ENCODE results near the gene PDE4D. TPM values are rescaled to one million over a fixed set of nuclear protein-coding genes. Genes with fewer than 3 reads are reported as not detected.

Gene PDE4D
- total RNA-seq, 1 donor from 2014 or later = 26.9 TPM

DNA sequence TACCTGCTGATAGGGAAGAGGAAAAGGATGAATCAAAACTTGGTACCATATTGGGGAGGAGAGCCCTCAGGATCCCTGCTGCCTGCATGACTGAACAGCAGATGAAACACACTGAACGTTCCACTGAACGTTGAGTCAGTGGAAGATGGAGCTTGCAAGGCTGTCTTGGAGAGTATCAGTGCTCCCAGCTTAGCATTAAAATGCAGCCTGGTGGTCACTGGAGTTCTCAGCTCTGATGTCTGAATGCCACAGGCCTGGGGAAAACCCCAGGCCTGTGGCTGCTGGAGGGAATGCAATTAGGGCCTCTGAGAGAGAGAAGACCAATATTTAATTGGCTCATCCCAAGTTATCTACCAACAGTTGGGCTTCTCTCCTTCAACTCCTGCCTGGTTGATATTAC is 54.5 kb downstream of the PDE4D start:
- no peak for DNase-seq (ENCODE audit: low read depth)

DNA sequence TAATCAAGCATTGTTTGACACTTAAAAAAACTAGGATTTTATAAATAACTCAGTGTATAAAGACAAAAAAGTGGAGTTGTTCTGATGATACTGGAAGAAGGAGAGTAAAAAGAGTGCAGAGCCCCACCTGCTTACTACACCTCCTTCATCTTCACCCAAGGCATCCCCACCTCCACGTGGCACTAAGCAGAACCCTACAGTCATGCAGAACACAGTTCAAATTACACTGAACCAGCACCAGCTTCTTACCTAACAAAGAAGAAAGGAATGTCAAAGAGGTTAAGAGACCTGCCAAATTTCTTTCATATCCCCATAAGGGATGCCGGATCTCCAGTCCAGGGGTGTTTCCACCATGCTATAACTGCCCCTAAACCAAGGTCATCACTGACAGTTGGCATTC is 55.5 kb downstream of the PDE4D start:
- DNase-seq (ENCODE audit: low read depth) = no peak

DNA sequence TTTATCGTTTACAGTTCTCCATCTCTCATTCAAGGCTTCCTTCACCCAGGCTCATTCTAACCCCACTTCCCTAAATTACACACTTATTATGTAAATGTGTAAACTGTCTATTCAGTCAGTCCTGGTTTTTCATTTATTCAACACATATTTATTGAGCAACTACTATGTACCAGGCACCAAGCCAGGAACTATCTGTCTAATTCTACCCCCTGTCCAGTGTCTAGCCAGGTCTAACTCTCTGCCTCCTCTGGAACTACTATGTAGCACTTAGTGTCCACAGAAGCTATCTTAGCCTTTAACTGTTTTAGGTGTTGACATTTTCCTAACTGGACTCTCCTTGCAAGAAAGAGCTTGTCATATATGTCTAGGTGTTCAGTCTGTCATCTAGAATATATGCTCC is 56.5 kb downstream of the PDE4D start:
- no peak for DNase-seq (ENCODE audit: low read depth)

DNA sequence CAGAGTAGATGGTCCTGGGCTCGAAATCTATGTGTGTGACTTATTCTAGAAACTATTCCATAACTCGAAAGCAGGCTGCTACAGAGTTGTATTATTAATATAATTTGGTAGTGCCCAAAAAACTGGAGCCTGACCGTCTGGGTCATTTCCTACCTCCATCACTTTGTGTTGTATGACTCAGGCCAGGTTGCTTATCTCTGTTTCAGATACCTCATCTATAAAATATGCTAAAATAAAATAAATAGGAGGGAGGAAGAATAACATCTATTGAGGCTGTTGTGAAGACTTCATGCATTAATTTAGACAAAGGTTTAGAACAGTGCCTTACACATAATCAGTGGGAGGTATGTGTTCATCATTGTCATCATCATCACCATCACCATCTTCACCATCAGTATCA is 57.7 kb downstream of the PDE4D start:
- DNase-seq (ENCODE audit: low read depth) = no peak

DNA sequence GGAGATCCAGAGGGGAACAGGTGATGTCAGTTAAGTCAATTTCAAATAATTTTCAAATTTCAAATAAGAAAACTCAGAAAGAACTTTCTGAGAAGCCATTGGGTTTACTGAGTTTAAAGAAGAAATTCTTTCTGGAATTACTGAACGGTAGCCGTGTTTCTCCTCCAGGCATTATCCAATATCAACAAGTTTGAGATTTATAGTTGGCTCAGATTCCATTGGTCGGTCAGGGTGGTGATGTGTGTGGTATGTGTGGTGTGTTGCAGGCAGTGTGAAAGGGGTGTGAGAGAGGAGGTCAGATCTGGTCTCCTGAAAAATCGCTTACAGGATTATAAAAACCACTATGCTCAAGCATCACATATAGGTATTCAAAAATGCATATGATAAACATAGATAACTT is 60.1 kb downstream of the PDE4D start:
- peak; percentile 37 for DNase-seq (ENCODE audit: low read depth)

DNA sequence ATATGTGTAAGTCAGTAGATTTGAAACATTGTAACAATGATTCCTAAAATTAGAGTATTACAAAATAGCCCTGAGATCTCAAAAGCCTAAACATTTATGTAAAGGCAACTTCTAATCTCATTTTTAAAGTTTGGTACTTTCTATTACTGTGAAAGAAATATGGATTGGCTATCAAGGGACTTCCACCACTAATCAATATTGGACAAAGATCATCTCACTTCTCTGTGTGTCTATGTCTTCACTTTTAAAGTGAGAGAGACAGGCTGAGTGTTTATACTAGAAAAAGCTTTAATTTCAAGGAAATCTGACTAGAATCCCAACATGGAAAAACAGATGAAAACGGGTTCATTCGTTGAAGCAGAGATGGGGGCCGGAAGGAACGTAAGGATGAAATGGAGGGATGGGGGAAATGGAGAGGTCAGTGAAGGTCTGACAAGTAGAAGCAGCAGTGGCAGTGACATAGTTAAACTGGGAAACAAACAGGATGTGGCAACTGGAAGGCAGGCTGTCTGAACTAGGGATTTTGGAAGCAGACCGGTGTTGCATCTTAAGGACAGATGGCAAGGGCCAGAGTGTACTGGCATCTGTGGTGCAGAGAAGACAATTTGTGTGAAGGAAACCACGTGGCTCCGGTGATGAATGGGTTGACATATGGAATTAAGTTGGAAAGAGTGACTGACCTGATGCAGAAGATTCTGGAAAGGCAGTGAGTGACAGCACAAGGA is 60.8 kb downstream of the PDE4D start:
- no peak for DNase-seq (ENCODE audit: low read depth)

DNA sequence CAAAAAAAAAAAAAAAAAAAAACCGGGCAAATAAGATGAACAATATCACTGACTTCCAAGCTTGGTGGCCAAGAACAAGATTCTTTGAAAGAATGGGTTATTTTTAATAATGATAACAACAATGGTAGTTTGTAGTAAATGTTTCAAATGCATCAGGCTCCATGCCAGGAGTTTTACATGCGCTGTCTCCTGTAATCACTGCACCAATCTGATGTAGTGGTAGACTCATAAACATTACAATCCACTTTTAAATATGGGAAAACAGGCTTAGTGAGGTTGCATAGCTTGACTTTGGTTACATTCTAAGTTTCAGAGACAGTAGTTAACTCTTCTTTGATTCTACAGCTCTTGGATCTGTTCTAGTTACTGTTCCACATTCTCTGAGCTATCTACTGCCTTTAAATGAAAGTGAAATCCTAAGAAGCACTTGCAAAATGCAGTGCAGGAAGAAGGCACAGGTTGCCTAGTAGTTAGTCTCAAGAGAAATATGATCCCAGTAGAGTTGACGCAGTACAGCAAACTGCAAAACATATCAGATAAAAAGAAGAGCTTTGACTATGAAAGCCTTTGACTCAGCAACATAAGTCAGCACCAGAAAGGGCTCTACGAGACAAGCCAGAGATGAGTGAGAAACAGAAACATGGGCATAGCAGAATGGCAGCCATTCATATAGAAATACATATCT is 62.1 kb downstream of the PDE4D start:
- no peak for DNase-seq (ENCODE audit: low read depth)

DNA sequence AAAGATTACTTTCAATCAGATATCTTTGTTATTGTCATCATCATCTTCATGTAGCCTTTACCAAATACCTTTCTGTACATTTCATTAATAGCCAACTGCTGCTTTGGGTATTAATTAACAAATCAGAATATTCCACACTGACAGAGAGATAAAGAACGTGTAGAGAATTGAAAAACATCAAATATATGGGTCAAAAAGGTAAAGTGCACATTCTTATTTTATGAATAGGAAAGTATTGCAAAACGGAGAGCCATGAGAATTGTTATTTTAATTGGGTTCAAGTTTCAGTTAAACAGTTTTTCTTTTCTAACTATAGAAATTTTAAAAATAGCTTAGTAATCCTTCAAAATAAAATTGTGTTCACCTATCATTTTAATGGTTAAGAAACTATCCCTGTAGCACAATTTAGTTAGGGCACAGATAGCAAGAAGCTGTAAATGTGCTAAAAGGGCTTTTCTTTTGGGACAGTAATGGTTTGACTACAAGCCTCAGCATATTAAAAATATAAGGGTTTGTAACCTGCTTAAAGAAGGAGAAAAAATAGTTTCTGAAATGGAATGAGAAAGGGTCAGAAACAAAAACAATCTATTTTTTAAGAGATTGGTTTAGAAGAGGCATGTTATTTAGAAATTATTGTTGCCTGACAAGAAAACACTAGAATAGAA is 62.9 kb downstream of the PDE4D start:
- DNase-seq (ENCODE audit: low read depth) = no peak

DNA sequence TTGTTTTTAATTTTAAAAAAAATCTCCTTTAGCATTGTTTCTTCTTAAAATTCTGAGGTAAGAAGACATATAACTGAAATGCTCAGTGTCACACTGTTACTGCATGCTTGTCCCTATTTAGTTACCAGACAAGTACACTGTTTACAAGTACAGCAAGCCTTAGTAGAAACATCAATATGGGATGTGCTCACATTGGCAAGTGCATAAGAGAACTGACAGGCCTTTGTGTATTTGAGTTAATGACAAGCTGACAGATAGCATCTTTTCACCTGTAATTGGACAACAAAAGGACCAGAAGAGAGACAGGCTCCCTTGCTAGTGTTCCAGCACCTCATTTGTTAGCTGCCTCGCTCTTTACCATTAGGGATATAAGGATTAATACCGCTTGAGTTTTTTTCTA is 63.6 kb downstream of the PDE4D start:
- no peak for DNase-seq (ENCODE audit: low read depth)

DNA sequence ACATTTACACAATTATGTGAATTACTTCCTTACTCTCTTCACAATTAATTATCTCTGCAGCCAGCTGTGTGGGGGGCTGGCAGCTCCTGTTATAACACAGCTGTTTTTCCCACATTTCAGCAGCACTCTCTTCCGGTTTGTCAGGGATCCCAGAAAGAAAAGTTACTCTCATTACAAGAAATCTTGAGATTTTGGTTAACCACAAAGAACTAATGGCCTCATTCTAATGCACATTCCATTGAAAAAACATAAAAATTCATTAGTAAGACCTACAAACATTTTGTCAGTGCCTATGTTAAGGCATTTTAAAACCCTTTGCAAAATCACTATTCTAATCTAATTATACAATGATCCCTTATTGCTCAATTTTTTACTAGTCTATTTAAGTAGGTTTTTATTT is 64.1 kb downstream of the PDE4D start:
- peak; percentile 71 for DNase-seq (ENCODE audit: low read depth)

DNA sequence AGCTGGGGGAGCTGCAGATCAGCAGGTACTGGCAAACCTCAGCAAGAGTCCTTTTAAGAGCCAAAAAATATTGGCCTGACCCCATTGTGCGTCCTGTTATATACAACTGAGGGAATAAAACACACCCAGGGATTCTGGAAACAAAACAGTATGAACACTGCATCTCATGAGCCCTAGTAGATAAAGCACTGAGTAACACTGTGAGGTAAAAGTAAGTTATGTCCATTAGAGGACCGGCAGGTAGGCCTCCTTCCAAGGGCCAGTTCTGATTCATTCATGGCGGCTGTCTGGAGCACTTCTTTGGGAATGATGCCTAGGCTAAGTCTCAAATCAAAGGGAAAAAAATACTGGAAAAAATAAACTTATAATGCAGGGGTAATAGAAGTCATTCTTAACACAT is 64.9 kb downstream of the PDE4D start:
- DNase-seq (ENCODE audit: low read depth) = no peak

DNA sequence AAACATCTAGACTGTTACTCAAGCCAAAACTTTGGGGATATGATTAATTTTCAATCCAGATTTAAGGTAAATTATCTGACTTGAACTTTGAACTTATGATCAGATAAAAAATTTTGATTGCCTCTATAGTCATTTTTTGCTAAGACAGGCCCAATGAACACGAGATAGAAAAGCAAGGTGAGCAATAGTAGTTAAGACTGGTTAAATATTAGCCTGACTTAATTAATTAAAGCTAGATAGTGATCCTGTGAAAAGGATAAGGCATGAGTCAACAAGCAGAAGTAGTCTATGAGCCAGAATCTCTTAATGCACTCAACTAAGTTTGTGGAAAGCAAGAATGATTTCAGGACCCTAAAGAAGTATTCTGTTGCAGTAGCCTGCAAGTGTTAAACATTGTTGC is 66.5 kb downstream of the PDE4D start:
- peak; percentile 65 for DNase-seq (ENCODE audit: low read depth)

DNA sequence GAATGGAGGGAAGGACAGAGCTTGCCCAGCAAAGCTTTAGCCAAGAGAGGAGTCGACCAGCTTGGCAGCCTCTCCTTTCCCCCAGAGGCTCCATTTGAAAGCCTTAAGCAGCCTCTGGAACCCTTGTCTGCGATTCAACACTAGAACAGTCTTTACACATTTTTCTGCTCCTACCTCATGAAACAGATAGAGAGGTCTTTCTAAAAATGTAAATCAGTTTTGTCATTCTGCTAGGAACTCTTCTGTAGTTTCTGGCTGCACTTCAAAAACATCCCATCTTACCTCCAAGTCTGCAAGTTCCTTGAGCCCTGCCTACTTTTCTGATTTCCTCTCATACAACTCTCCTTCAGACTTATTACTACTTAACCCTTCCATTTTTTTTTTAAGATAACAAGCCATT is 70.1 kb downstream of the PDE4D start:
- DNase-seq (ENCODE audit: low read depth) = no peak

DNA sequence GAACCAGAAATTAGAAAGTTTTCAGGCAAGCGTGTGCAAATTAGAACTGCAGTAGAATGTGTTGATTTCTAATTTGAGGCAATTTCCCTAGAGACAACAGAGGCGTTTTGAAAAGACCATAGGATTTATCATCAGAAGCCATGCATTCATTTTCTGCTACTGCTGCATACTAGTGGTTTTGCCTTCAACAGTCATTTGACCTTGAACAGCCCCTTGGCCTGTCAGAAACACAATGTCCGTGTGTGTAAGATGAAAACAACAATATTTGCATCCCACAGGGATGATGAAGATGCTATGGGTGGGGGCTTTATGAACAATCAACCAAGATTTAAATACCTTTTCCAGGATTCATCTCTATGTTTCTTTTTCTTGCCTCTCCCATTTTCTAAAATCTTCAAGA is 73.7 kb downstream of the PDE4D start:
- DNase-seq (ENCODE audit: low read depth) = no peak

DNA sequence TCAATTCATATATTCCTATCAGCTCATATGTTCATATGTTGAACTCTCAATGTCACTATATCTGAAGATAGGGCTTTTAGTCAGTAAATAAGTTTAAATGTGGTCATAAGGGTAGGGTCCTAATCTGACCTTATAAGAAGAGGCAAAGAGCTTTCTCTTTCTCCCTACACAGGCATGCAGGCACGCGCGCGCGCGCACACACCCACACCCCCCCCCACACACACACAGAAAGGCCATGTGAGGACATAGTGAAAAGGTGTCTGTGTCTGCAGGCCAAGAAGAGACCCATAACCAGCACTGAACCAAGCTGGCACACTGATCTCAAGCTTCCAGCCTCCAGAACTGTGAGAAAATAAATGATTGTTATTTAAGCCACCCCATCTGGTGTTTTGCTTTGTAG is 76.0 kb downstream of the PDE4D start:
- no peak for DNase-seq (ENCODE audit: low read depth)

DNA sequence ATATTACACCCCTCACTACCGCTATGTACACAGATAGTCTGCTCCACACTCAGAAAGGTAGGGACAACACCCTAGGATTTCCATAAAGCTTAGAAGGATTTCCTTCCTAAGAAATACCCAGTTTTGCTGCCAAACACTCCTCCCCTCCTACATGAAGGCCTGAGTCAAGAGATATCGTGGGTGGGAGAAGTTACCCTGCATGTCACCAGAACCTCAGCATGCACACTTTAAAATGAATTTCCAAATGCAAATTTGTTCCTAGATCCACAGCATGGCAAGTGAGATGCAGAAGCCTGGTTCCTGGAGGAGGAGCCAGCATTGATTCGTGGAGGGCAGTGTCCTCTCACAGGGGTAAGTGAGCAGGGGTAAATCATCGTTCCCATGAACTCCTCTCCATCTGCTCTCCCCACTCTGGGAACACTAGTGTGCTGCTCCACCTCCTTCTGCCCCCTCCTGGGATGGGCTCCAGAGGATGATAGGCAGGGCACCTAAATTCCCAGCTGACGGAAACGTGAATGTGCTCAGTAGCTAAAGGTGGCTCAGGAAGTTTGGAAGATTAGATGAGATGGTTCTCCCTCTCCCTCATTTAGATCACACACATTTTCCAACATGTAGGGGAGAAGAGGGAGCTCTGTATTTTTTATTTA is 76.7 kb downstream of the PDE4D start:
- DNase-seq (ENCODE audit: low read depth) = no peak

DNA sequence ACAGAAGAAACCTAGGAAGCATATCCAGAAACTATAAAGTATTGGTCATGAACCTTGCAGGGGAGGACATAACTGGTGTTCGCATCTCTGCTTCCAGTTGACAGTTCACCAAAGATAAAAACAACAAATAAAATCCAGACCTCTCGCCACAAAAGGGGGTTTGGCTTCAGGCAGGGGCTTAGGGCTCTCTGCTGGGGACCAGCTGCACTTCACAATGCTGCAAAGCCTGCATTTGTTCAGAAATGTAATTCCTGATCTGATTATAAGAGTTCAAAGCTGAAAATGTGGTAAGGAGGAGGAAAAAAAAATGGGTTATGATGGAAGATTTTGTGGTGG is 79.0 kb downstream of the PDE4D start:
- no peak for DNase-seq (ENCODE audit: low read depth)

DNA sequence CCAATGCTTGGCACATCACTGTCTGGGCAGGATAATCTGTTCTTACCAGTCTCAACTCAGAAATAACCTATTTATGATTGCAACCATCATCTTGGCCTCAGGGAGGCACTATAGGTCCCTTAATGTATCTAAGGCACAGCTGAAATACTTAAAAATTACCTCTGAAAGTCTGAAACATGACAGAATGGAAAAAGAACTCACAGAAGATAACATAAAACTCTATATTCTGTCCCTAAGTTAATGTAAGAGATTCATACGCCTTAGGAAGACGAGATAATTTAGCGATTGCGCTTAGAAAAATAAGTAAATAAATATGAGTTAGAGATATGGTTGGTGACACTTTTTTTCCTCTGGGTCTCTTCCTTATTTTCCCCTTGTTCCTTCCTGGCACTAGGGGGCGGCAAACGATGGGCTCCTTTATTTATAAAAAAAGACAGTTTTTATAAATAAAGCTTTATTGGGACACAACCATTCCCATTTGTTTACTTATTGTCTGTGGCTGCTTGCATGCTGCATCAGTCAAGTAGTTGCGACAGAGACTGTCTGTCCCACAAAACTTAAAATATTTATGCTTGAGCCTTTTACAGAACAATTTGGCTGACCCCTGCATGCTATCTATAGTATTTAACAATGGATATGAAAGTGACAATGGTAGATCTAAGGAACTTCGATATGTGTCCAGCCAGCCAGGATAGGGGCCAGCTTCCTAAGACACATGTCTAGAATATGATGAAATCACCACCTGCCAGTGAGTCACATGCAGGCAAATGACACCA is 79.6 kb downstream of the PDE4D start:
- peak; percentile 81 for DNase-seq (ENCODE audit: low read depth)

DNA sequence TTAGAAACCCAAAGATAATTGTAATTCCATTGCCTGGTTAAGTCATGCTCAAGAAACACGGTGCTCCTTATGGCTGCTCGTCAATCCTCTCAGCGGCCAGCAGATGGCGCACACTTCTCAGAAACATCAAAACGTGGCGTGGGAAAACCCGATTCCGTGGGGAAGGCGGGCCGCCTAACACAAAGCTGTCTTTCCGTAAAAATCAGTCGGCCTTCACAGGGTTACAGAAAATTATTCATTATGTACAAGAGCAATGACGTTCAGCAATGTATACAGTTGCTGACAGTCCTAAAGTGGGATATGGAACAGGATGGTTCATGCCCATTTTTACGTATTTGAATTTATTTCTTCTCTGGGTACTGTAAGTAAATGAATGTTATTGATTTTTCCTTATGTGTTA is 83.5 kb downstream of the PDE4D start:
- DNase-seq (ENCODE audit: low read depth) = peak; percentile 46

DNA sequence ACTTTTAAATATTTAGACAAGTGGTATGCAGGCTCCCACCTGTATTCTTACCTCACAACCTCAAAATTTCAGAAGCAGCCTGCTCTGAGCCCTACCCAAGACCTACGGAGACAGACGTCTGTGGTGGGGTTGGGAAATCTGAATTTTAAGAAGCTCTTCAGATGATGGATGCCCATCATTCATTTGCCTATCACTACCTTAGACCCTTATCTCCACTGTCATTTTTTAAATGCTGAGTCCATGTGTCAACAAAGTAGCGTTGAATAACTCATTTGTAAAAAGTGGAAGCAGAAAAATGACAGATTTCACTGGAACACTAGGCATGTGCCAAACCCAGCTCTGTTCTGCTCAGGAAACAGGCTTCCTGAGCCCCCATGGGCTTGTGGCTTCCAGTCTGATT is 85.7 kb downstream of the PDE4D start:
- no peak for DNase-seq (ENCODE audit: low read depth)

DNA sequence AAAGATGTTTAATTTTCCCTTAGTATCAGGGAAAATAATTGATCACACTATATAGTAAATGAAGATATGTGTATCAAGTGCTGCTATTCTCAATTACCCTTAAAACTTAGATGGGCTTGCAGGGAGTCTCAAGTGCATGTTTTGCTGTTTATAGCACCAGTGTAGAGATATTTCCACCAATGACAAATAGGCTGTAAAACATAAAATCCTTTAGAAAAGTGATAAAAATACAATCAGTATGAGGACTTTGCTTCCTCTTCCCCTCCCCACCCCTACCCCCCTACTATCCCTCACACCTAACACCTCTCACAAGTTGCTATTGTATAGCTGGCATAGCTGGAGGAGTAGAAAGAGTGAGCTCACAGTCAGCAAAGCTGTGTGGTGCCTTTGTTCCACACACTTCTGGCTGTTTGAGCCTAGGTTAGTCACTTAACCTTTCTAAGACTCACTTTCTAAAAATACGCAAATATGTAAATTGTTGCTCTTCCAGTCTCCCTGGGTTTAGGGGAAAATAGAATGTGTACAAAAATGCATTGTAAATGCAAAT is 93.1 kb downstream of the PDE4D start:
- DNase-seq (ENCODE audit: low read depth) = no peak

Data from renal cortical epithelial cell (primary cell).